Activated CD4-positive, CD25-positive, alpha-beta regulatory T cell (primary cell): Measurements from ENCODE around the gene UBQLN1.
A peak's percentile ranks its signal among the peaks of the same experiment; 100 is the strongest.
"Not testable (repeated sequence)": the region's sequence is repeated elsewhere in the genome, so short reads cannot be mapped to it uniquely, and the experiment has no call there.

Experiments
- DNase-seq, 4 experiments: peaks; one replicate each; lab custom pipeline; 2025; lab: John Stamatoyannopoulos, UW

Gene UBQLN1

GRCh38 chr9:83707768-83708514 is at the start of gene UBQLN1:
TSS of gene UBQLN1 (minus strand) at chr9:83707958. CDS start at chr9:83707679, 279 bp downstream.
- DNase-seq = peak; percentile 82 to 88 (median 83)

- DNase-seq = no peak
Measured at GRCh38 chr9:83754383-83754977, 46.7 kb upstream of the UBQLN1 start.

- DNase-seq = no peak
Measured at GRCh38 chr9:83749706-83750105, 41.9 kb upstream of the UBQLN1 start.

GRCh38 chr9:83744206-83744605 is 36.4 kb upstream of the UBQLN1 start:
- DNase-seq = no peak

- no peak for DNase-seq
Measured at GRCh38 chr9:83733739-83734138, 26.0 kb upstream of the UBQLN1 start.

- DNase-seq = not testable (repeated sequence)
Measured at GRCh38 chr9:83728591-83729368, 21.0 kb upstream of the UBQLN1 start.

GRCh38 chr9:83724436-83724835 is 16.7 kb upstream of the UBQLN1 start:
- DNase-seq = no peak

GRCh38 chr9:83722726-83723495 is 15.2 kb upstream of the UBQLN1 start:
- no peak for DNase-seq

- no peak for DNase-seq
Measured at GRCh38 chr9:83721509-83721908, 13.8 kb upstream of the UBQLN1 start.

- DNase-seq = no peak
Measured at GRCh38 chr9:83715794-83716193, 8.0 kb upstream of the UBQLN1 start.

GRCh38 chr9:83715221-83715620 is 7.5 kb upstream of the UBQLN1 start:
- no peak for DNase-seq

- no peak for DNase-seq
Measured at GRCh38 chr9:83714329-83714728, 6.6 kb upstream of the UBQLN1 start.

GRCh38 chr9:83708515-83709158 is 879 bp upstream of the UBQLN1 start:
- peak; percentile 15 to 39 (median 28) for DNase-seq

- DNase-seq = peak in 2 of 4 experiments; percentile 67 to 72
Measured at GRCh38 chr9:83707518-83707767, 315 bp downstream of the UBQLN1 start.

- peak; percentile 21 to 47 (median 27) for DNase-seq
Measured at GRCh38 chr9:83706676-83707517, 861 bp downstream of the UBQLN1 start.

- not testable (repeated sequence) for DNase-seq
Measured at GRCh38 chr9:83705219-83705651, 2.5 kb downstream of the UBQLN1 start.

- DNase-seq = no peak
Measured at GRCh38 chr9:83701769-83702168, 6.0 kb downstream of the UBQLN1 start.

GRCh38 chr9:83701286-83701685 is 6.5 kb downstream of the UBQLN1 start:
- DNase-seq = no peak

- no peak for DNase-seq
Measured at GRCh38 chr9:83699615-83700014, 8.1 kb downstream of the UBQLN1 start.

- DNase-seq = no peak
Measured at GRCh38 chr9:83698976-83699585, 8.7 kb downstream of the UBQLN1 start.
